ENCODE data around the gene SCYGR4.

GRCh38 chr2:227642656-227643055 lies 25.4 kb downstream of the SCYGR4 start:
- TF ChIP-seq POLR2A (IDR thresholded peaks at IDR 0.05) (no peak), CTCF (IDR thresholded peaks at IDR 0.05) (no peak)

All from thyroid gland (tissue), 4 donors.